NCI-H1105 treated with DMSO at 0.1 percent for 48 hours (cell line): ENCODE measurements around the gene FEZF2.

Source experiments
- DNase-seq: peaks from one replicate; lab custom pipeline; 2025; lab: John Stamatoyannopoulos, UW

The FEZF2 gene

GRCh38 chr3:62373215-62373614 is at the start of gene FEZF2:
Gene FEZF2 (minus strand): TSS chr3:62373550. CDS start chr3:62372868, 682 bp downstream.
- DNase-seq: peak; percentile 10

DNA sequence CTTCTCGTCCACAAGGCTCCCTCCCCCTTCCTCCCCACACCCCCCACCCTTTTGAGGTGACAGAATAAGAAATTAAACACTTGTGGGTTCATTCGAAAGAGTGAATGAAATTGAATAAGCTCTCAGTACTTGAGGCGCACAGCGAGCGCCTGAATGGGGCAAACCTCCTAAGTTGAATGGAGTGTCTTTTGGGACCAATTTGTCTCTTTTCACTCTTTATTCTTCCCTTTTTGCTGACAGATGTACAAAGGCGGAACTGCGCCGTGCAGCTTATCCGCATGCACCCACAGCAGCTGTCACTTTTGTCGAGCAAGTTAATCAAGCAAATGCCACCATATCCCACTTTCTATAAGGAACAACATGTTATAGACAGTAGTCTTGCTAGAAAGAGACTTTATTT is 47.9 kb upstream of the FEZF2 start:
- no peak for DNase-seq

DNA sequence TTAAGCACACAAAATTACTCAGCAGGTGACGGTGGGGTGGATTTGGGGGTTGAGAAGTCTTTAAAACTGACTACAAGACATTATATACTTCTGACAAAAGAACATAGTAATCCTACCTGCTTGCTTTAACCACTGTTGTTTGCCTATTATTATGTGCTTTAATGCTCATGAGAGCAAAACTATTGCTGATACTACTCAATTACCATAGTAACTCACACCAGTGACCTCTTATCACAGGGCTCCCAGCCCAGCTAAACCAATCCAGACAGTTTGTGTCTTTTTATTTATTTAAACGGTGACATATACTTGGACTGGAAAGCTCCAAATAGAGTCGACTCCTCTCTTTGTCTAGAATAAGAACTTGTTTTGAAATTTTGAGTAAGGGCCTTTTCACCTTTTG is 42.8 kb upstream of the FEZF2 start:
- no peak for DNase-seq

DNA sequence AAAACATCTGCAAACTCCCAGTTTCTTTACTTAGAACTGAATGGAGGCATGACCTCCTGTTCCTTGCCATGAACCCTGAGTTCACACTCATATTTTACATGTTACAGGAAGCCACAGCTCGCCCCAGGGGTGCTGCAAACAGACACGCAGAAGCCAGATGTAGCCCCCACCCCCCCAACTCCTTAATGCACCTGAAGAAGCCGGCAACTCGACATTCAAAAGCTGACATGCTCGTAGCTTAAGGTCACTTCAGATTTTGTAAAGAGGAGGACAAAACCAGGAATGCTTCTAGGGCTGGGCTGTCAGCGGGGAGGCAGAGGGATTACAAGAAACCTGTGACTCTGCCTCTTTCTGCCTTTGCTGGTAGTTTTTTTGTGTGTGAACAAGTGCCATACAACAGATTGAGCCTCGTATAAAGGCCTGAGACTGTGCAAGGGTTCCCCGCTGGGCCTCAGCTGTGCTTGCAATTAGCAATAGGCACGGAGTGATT is 42.0 kb upstream of the FEZF2 start:
- no peak for DNase-seq

DNA sequence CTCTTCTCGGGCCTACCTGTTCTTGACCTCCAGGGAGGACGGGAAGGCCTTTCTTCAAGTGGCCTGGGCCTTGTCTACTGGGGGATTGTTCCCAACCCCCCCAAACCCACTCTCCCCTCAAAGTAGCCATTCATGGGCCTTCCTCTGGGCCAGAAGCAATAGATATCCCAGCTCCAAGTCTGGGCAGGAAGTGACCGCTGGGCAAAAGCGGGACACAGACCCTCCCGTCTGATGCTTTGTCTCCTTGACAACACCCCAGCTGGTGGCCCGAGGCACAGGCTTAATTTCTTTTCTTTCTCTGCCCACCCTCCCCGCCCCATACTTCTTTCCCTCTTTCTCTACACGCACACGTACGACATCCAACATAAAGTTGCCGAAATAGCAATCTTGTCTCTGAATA is 41.4 kb upstream of the FEZF2 start:
- no peak for DNase-seq

DNA sequence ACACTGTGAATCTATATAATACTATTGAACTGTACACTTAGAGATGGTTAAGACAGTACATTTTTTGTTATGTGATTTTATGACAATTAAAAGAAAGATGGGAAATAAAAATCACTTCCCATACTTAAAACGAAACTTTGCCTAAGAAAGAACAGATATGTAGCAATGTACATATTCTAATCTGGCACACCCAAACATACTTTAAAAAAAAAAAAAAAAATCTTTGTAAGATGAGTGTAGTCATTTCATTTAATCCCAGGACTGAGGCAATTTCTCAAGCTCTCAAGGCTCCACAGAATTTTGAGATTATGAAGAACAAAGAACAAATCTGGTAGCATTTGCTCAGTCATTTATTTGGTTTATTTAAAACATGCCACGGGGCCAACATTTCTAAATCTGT is 40.3 kb upstream of the FEZF2 start:
- DNase-seq: no peak

- no peak for DNase-seq
Measured at GRCh38 chr3:62406945-62407344, 33.6 kb upstream of the FEZF2 start.

DNA sequence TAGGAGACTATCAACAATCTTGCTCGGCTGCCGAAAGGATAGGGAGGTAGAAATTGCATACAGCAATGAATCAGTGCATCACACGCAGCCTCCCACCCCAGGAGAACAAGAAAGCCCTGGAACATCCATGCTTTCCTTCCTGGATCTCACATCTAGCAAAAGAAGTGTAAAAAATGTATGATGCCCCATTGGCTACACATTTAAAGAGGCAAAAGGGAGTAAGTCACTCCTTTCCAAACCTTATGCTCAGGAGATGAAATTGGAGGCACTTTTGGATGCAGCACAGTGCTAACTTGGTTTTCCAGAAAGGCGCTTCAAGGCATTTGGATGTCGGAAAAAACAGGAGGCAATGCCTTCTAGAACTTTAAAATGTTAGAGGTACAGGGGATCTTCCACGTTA is 32.2 kb upstream of the FEZF2 start:
- no peak for DNase-seq

DNA sequence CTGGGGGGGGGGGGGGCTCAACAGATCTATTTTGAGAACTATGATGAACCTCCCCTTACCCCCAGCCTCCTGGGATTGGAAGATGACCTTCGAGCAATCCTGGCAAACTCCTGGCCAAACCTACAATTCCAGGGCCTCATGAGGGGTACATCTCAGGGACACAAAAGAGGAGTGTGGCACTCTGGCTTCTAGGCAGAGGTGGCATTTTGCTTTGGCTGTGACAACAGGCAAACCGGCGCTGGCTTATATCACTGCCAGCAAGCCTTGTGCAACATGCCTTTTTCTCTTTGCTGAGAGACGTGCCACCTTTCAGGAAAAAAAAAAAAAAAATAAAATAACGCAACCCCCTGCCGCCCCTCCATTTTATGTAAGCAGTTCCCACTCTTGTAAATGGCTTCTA is 31.8 kb upstream of the FEZF2 start:
- DNase-seq: no peak

DNA sequence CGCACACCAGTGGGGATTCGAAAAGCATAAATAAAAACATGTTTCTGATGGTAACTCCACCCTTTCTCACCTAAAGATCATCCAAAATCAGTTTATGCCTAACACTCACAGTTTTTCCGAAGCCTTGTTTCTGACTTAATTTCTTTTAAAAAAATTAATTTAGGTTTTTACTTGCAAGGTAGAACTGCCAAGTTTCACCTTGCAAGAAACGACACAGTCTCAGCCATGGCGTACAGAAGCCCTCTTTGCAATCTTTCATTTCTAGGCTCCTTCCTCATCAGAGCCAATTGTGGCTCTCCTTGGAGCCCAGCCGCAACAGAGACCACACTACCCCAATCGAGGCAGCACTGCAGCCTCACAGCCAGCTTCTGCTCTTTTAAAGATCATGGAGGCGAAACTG is 31.0 kb upstream of the FEZF2 start:
- DNase-seq: no peak

DNA sequence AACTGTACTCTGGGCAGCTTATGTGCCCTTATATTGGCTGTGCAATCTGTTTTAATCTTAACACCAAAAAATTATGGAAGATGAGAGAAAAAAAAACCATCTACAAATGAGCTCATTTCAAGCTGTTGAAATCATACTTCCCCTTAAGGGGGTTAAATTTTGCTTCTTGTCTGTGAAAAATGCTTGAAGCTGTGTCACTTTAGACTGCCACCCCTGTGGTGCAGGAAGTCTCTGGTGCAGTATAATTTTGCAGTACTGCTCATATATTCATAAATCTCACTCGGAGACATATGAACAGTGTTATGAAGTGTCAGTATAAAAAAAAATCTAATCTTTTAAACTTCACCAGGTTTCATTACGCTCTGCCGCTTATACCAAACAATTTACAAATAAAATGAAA is 30.4 kb upstream of the FEZF2 start:
- no peak for DNase-seq

- no peak for DNase-seq
Measured at GRCh38 chr3:62392626-62393292, 19.4 kb upstream of the FEZF2 start.

DNA sequence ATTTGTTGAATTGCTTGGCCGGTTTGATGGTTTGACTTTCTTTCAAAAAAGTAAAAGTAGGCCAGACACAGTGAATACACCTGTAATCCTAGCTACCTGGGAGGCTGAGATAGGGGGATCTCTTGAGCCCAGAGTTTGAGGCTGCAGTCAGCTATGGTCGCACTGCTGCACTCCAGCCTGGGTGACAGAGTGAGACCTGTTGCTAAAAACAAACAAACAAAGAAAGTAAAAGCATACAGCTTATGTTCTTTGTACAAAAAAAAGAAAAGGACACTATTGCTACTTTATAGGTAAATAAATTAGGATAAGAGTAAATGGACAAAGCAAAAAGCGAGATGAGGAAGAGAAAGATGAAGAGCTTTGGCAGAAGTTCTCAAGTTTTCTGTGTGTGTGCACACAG is 13.9 kb upstream of the FEZF2 start:
- DNase-seq: no peak

GRCh38 chr3:62379321-62379798 is 6.0 kb upstream of the FEZF2 start:
- peak; percentile 0 for DNase-seq

DNA sequence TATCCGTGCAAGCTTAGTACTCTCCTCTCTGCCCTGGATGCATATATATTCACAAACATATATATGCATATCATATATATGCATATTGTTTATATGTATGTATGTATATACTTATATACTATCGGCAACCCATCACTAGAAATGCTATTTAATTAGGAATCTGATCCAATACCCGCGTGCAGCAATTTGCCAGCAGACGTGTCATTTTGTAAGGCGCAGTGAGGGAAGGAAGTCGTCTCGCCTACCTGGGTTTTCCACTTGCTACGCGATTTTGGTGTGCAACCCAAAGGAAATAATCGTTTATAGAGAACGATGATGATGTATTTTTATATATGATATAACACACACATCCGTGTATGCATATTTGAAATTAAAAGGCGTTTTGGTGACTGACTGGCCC is 5.6 kb upstream of the FEZF2 start:
- DNase-seq: no peak

DNA sequence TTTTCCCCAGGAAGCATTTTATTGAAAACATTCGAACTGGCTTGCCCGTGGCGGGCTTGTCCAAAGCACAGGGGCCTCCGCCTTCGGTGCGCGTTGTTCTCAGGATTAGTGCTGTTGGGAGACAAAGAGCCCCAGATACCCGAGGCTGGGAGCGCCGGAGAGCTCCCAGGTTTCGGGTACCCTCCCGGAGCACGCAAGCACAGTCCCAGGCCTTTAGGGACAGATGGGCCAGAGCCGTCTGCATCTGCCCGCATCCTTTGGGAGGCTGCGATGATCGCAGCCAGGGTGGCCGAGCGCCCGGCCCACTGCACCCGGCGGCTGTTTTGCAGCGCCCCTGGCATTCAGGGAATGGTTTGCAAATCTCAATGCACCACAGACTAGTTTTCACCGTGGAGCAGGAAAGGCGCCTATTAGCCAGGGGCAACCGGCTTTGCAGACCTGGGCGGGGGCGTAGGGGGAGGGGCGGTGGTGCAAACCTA is 5.0 kb upstream of the FEZF2 start:
- no peak for DNase-seq

- DNase-seq: no peak
Measured at GRCh38 chr3:62376906-62377877, 3.8 kb upstream of the FEZF2 start.

- DNase-seq: no peak
Measured at GRCh38 chr3:62376454-62376720, 3.0 kb upstream of the FEZF2 start.

GRCh38 chr3:62375655-62376453 is 2.5 kb upstream of the FEZF2 start:
- DNase-seq: no peak

GRCh38 chr3:62374341-62375218 is 1.2 kb upstream of the FEZF2 start:
- DNase-seq: no peak

DNA sequence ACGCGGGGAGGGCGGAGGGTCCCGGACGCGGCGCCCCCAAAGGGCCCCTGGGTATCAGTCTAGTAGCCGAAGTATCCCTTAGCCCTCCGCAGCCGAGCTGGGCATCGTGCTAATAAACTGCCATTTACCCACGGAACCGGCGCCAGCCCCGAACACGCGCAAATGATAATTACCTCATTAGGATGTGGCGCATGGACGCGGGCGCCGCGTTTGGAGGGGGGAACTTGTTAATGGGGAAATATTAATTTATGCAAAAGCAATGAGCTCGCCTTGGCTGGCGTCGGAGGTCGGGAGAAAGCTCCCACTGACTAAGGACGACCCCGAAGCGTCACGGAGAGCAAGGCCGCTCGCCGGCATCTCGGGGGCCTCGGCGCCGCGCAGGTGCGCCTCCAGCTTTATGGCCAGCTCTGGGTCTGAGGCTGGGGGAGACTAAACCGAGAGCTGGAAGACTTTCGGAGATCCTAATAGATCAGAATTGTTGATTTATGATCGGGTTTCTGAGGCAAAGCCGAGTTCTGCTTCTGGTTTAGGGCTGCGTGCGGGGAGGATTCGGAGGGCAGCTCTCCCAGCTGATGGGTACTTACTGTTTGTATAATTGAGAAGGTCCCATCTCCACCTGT is 474 bp upstream of the FEZF2 start:
- peak; percentile 25 for DNase-seq
